HepG2 (cell line): ENCODE data around the gene CNP. TPM values are rescaled to one million over a fixed set of nuclear protein-coding genes. Genes with fewer than 3 reads are reported as not detected.
A peak's percentile ranks its signal among the peaks of the same experiment; 100 is the strongest.

Source experiments
- KDM5B ChIP-seq: sonication (generic); formaldehyde crosslinking; IDR thresholded peaks from 2 replicates; pipeline ENCODE4 v1.4.0; 2020; ENCODE audit warnings: missing genetic modification reagents, mild to moderate bottlenecking, borderline replicate concordance
- MEIS1 ChIP-seq: sonication (generic); formaldehyde crosslinking; IDR thresholded peaks from 2 replicates; pipeline ENCODE4 v1.9.0; 2021; ENCODE audit warnings: mild to moderate bottlenecking, missing genetic modification reagents, moderate library complexity, borderline replicate concordance
- ZMYM2 ChIP-seq: sonication (generic); formaldehyde crosslinking; IDR thresholded peaks from 2 replicates; pipeline ENCODE4 v1.8.0; 2022; ENCODE audit warnings: mild to moderate bottlenecking, missing genetic modification reagents
- ZNF337 ChIP-seq: sonication (generic); formaldehyde crosslinking; IDR thresholded peaks from 2 replicates; pipeline ENCODE4 v1.5.1; 2020; ENCODE audit warnings: missing genetic modification reagents, low read depth, mild to moderate bottlenecking, borderline replicate concordance
- polyA plus RNA-seq, 8 experiments: library from polyadenylated mRNA; depleted of rRNA in 3 of 8; stranded (reverse) in 7 of 8; unstranded in 1 of 8; fragments of >200 nt; fragmentation: Illumina TruSeq in 4 of 8; extraction: Trizol in 4 of 8; gene quantifications; 2 replicates each; pipeline versions ENCODE4 v1.2.1 to v1.2.3, GENCODE V29; 2011 to 2016; ENCODE audit warnings: low read depth in 4 of 8, missing spikeins in 1 of 8, mixed read lengths in 1 of 8; ENCODE audit not compliant: insufficient read depth in 1 of 8
- total RNA-seq, 5 experiments: library from RNA; depleted of rRNA; stranded (reverse); fragments of >200 nt; fragmentation: Illumina TruSeq; extraction: Trizol; gene quantifications; 2 replicates each; pipeline ENCODE4 v1.2.3, GENCODE V29; 2016; ENCODE audit warnings: low read depth in 1 of 5
- TF ChIP-seq, protein P1 (sequence below): sonication (generic); formaldehyde crosslinking; IDR thresholded peaks from 2 replicates; pipeline ENCODE4 v1.4.0; 2020; ENCODE audit warnings: missing genetic modification reagents
- TF ChIP-seq, protein P2 (sequence below): sonication (generic); formaldehyde crosslinking; IDR thresholded peaks from 2 replicates; pipeline ENCODE4 v1.9.0; 2022; ENCODE audit warnings: low read depth, missing genetic modification reagents
- TF ChIP-seq, protein P3 (sequence below): sonication (generic); formaldehyde crosslinking; IDR thresholded peaks from 2 replicates; pipeline ENCODE4 v1.4.0; 2020; ENCODE audit warnings: mild to moderate bottlenecking, low read depth, missing genetic modification reagents
- TF ChIP-seq, protein P4 (sequence below): IDR thresholded peaks from 2 replicates; pipeline ENCODE4 v1.6.1; 2016; ENCODE audit warnings: missing compliant biosample characterization, missing genetic modification reagents, borderline replicate concordance
- TF ChIP-seq, protein P5 (sequence below): sonication (generic); formaldehyde crosslinking; IDR thresholded peaks from 2 replicates; pipeline ENCODE4 v1.8.1; 2023; ENCODE audit warnings: missing genetic modification reagents, mild to moderate bottlenecking, borderline replicate concordance

Gene CNP
- total and polyA plus RNA-seq, 2 of the 13 experiments (the other 11 are each of a cell fraction or from before 2014, with no cell fraction given): 97.2 to 161 TPM

DNA sequence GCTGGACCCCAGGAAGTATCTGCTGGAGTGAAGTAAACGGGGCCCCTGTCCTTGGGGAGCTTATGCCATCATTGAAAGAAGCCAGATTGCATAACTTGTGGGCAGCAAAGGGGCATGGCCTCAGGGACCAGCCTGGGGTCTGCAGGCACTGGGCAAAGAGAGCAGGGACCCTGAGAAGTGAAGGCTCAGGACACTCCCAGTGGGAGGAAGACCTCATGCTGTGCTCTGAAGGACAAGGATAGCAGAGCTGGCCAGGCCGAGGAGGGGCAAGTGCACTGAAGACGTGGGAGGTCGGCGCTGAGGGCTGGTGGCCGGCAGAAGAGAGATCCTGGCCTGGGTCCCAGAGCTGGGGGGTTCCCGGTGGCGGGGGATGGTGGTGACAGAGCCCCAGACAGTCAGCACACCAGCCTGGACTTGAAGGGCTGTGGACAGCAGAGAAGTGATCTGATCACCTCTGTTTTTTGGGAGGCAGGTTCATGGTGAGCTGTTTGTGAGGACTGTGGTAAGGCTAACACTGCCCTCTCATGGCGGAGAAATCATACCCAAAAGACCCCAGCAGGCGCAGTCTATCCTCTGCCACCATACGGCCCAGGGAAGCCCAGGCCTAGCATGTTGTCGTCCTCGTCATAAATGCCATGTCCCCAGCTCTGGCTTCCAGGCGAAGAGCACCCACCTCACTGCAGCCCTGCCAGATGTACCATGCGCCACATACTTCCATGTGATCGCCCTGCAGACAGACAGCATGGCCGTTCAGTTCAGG lies 7.1 kb upstream of the CNP start (continued):
- TF ChIP-seq, protein P1, sequence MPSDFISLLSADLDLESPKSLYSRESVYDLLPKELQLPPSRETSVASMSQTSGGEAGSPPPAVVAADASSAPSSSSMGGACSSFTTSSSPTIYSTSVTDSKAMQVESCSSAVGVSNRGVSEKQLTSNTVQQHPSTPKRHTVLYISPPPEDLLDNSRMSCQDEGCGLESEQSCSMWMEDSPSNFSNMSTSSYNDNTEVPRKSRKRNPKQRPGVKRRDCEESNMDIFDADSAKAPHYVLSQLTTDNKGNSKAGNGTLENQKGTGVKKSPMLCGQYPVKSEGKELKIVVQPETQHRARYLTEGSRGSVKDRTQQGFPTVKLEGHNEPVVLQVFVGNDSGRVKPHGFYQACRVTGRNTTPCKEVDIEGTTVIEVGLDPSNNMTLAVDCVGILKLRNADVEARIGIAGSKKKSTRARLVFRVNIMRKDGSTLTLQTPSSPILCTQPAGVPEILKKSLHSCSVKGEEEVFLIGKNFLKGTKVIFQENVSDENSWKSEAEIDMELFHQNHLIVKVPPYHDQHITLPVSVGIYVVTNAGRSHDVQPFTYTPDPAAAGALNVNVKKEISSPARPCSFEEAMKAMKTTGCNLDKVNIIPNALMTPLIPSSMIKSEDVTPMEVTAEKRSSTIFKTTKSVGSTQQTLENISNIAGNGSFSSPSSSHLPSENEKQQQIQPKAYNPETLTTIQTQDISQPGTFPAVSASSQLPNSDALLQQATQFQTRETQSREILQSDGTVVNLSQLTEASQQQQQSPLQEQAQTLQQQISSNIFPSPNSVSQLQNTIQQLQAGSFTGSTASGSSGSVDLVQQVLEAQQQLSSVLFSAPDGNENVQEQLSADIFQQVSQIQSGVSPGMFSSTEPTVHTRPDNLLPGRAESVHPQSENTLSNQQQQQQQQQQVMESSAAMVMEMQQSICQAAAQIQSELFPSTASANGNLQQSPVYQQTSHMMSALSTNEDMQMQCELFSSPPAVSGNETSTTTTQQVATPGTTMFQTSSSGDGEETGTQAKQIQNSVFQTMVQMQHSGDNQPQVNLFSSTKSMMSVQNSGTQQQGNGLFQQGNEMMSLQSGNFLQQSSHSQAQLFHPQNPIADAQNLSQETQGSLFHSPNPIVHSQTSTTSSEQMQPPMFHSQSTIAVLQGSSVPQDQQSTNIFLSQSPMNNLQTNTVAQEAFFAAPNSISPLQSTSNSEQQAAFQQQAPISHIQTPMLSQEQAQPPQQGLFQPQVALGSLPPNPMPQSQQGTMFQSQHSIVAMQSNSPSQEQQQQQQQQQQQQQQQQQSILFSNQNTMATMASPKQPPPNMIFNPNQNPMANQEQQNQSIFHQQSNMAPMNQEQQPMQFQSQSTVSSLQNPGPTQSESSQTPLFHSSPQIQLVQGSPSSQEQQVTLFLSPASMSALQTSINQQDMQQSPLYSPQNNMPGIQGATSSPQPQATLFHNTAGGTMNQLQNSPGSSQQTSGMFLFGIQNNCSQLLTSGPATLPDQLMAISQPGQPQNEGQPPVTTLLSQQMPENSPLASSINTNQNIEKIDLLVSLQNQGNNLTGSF (CRISPR knock-in tag): no peak
- TF ChIP-seq, protein P2, sequence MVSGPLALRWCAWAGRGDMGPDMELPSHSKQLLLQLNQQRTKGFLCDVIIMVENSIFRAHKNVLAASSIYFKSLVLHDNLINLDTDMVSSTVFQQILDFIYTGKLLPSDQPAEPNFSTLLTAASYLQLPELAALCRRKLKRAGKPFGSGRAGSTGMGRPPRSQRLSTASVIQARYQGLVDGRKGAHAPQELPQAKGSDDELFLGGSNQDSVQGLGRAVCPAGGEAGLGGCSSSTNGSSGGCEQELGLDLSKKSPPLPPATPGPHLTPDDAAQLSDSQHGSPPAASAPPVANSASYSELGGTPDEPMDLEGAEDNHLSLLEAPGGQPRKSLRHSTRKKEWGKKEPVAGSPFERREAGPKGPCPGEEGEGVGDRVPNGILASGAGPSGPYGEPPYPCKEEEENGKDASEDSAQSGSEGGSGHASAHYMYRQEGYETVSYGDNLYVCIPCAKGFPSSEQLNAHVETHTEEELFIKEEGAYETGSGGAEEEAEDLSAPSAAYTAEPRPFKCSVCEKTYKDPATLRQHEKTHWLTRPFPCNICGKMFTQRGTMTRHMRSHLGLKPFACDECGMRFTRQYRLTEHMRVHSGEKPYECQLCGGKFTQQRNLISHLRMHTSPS (CRISPR knock-in tag): peak; percentile 85
- TF ChIP-seq, protein P3, sequence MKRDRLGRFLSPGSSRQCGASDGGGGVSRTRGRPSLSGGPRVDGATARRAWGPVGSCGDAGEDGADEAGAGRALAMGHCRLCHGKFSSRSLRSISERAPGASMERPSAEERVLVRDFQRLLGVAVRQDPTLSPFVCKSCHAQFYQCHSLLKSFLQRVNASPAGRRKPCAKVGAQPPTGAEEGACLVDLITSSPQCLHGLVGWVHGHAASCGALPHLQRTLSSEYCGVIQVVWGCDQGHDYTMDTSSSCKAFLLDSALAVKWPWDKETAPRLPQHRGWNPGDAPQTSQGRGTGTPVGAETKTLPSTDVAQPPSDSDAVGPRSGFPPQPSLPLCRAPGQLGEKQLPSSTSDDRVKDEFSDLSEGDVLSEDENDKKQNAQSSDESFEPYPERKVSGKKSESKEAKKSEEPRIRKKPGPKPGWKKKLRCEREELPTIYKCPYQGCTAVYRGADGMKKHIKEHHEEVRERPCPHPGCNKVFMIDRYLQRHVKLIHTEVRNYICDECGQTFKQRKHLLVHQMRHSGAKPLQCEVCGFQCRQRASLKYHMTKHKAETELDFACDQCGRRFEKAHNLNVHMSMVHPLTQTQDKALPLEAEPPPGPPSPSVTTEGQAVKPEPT (CRISPR knock-in tag): no peak; the same call in 1 of the 2 replicates
- TF ChIP-seq MEIS1: no peak; the same call in none of the 2 replicates
- TF ChIP-seq, protein P4, sequence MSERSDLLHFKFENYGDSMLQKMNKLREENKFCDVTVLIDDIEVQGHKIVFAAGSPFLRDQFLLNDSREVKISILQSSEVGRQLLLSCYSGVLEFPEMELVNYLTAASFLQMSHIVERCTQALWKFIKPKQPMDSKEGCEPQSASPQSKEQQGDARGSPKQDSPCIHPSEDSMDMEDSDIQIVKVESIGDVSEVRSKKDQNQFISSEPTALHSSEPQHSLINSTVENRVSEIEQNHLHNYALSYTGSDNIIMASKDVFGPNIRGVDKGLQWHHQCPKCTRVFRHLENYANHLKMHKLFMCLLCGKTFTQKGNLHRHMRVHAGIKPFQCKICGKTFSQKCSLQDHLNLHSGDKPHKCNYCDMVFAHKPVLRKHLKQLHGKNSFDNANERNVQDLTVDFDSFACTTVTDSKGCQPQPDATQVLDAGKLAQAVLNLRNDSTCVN (CRISPR knock-in tag): no peak
- TF ChIP-seq, protein P5, sequence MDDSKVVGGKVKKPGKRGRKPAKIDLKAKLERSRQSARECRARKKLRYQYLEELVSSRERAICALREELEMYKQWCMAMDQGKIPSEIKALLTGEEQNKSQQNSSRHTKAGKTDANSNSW (CRISPR knock-in tag): no peak
- no peak for TF ChIP-seq ZMYM2 (CRISPR knock-in tag)
- TF ChIP-seq ZNF337 (CRISPR knock-in tag): 0 out of 2 replicates have a peak, but pooled peaks have one; percentile 52
- peak; percentile 69 for TF ChIP-seq KDM5B (CRISPR knock-in tag)
- TF ChIP-seq, all 625 proteins: peak for 187
